Endothelial cell (in vitro differentiated cells): ENCODE results near the gene PCBP1. TPM values are rescaled to one million over a fixed set of nuclear protein-coding genes. Genes with fewer than 3 reads are reported as not detected.

Experiments used
- DNase-seq: peaks from one replicate; pipeline ENCODE4 v3.0.0; 2021; ENCODE audit warnings: low spot score
- H3K27ac Mint-ChIP-seq: one replicate; pipeline ENCODE4 v1.8.0; 2021; ENCODE audit warnings: mixed read lengths, inconsistent platforms; ENCODE audit not compliant: unreplicated experiment
- H3K27me3 Mint-ChIP-seq: one replicate; pipeline ENCODE4 v1.8.0; 2021; ENCODE audit warnings: mild to moderate bottlenecking, moderate library complexity, mixed read lengths, inconsistent platforms; ENCODE audit not compliant: unreplicated experiment
- H3K36me3 Mint-ChIP-seq: one replicate; pipeline ENCODE4 v1.8.0; 2021; ENCODE audit warnings: mild to moderate bottlenecking, low read depth, mixed read lengths, inconsistent platforms; ENCODE audit not compliant: unreplicated experiment
- H3K4me1 Mint-ChIP-seq: one replicate; pipeline ENCODE4 v1.8.0; 2021; ENCODE audit warnings: mild to moderate bottlenecking, mixed read lengths, inconsistent platforms; ENCODE audit not compliant: unreplicated experiment
- H3K4me3 Mint-ChIP-seq: one replicate; pipeline ENCODE4 v1.8.0; 2021; ENCODE audit warnings: mild to moderate bottlenecking, mixed read lengths, inconsistent platforms; ENCODE audit not compliant: unreplicated experiment
- H3K9me3 Mint-ChIP-seq: one replicate; pipeline ENCODE4 v1.8.0; 2021; ENCODE audit warnings: mixed read lengths, inconsistent platforms; ENCODE audit not compliant: unreplicated experiment
- total RNA-seq: library from RNA; stranded (reverse); fragmentation: NEBNext Ultra II Directional; extraction: Animal tissue kit (Norgen Biotek cat#: 25700); gene quantifications from one replicate; pipeline ENCODE4 v1.2.1, GENCODE V29; 2021; ENCODE audit not compliant: unreplicated experiment
- TF ChIP-seq, protein P1 (sequence below): fragments of 200-600 bp; sonication (generic); IDR thresholded peaks from one replicate; pipeline ENCODE4 v1.5.0; 2021; ENCODE audit warnings: antibody characterized with exemption; ENCODE audit not compliant: unreplicated experiment

Gene PCBP1
- total RNA-seq, 1 donor from 2014 or later, result 302 TPM

GRCh38 chr2:70073493-70073892 lies 13.8 kb upstream of the PCBP1 start:
- DNase-seq, result no peak
- Mint-ChIP-seq H3K27me3 (peaks cover 1% of the 10 kb centered on the region), H3K9me3 (no peaks in the 10 kb centered on the region), H3K36me3 (peaks cover 24% of the 10 kb centered on the region), H3K4me3 (no peak overlapping the region), H3K27ac (no peak overlapping the region), H3K4me1 (peaks cover 5% of the 10 kb centered on the region)
- TF ChIP-seq, protein P1, sequence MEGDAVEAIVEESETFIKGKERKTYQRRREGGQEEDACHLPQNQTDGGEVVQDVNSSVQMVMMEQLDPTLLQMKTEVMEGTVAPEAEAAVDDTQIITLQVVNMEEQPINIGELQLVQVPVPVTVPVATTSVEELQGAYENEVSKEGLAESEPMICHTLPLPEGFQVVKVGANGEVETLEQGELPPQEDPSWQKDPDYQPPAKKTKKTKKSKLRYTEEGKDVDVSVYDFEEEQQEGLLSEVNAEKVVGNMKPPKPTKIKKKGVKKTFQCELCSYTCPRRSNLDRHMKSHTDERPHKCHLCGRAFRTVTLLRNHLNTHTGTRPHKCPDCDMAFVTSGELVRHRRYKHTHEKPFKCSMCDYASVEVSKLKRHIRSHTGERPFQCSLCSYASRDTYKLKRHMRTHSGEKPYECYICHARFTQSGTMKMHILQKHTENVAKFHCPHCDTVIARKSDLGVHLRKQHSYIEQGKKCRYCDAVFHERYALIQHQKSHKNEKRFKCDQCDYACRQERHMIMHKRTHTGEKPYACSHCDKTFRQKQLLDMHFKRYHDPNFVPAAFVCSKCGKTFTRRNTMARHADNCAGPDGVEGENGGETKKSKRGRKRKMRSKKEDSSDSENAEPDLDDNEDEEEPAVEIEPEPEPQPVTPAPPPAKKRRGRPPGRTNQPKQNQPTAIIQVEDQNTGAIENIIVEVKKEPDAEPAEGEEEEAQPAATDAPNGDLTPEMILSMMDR, result no peak

- H3K27ac Mint-ChIP-seq, result peak overlapping the region; percentile 61
- peaks cover 5% of the 10 kb centered on the region for H3K27me3 Mint-ChIP-seq
Observed at GRCh38 chr2:70078384-70078783, 8.9 kb upstream of the PCBP1 start.

DNA sequence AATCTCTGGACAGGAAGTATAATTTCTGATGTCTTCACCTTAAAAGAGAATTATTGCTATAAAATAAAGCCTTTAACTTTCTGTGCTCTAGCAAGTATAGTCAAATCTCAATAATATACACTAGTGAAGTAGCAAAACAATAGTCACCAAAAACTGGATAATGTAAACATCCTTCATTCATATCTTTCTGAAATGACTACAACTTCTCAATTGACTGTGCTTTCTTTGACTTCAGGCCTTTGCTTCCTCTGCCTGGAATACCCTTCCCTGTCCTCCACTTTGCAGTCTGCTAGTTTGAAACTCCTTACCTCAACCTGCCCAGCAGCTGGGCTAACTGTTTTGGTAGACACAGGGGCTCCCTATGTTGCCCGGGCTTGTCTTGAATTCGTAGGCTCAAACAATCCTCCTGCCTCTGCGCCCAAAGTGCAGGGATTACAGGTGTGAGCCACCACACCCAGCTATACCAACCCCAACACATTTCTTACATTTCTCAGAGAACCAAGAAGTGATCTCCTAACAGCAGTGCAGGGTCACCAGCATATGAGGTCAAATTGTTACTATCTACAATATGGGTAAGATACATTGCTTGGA lies 6.6 kb upstream of the PCBP1 start:
- Mint-ChIP-seq H3K9me3 (no peaks in the 10 kb centered on the region), H3K4me3 (no peak overlapping the region), H3K36me3 (peaks cover 20% of the 10 kb centered on the region), H3K4me1 (peaks cover 15% of the 10 kb centered on the region), H3K27ac (no peak overlapping the region), H3K27me3 (peaks cover 5% of the 10 kb centered on the region)
- DNase-seq, result no peak
- TF ChIP-seq, protein P1, result no peak

More at GRCh38 chr2:70078384-70078783, 8.9 kb upstream of the PCBP1 start:
- no peaks in the 10 kb centered on the region for H3K4me1 Mint-ChIP-seq
- peaks cover 27% of the 10 kb centered on the region for H3K36me3 Mint-ChIP-seq
- no peaks in the 10 kb centered on the region for H3K9me3 Mint-ChIP-seq
- H3K4me3 Mint-ChIP-seq, result no peak overlapping the region
- DNase-seq, result no peak
- TF ChIP-seq, protein P1, result no peak

DNA sequence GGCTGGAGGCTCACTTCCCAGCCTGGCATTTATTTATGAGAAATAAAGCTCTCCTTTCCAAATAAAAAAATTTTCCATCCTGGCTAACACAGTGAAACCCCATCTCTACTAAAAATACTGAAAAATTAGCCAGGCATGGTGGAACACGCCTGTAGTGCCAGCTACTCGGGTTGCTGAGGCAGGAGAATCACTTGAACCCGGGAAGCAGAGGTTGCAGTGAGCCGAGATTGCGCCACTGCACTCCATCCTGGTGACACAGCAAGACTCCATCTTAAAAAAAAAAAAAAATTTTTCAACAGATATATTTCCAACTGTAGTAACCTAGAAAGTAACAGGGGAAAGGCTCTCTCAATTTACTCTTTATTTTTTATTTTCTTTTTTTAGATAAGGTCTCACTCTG lies 6.1 kb upstream of the PCBP1 start:
- DNase-seq, result no peak
- Mint-ChIP-seq H3K9me3 (no peaks in the 10 kb centered on the region), H3K4me3 (no peak overlapping the region), H3K36me3 (peaks cover 16% of the 10 kb centered on the region), H3K27me3 (peaks cover 8% of the 10 kb centered on the region), H3K27ac (no peak overlapping the region), H3K4me1 (peaks cover 17% of the 10 kb centered on the region)
- TF ChIP-seq, protein P1, result no peak

GRCh38 chr2:70083344-70084156 lies 3.7 kb upstream of the PCBP1 start:
- H3K36me3 Mint-ChIP-seq, result peaks cover 15% of the 10 kb centered on the region
- H3K27me3 Mint-ChIP-seq, result peaks cover 20% of the 10 kb centered on the region
- H3K27ac Mint-ChIP-seq, result peak overlapping the region; percentile 49
- no peak for DNase-seq
- H3K4me3 Mint-ChIP-seq, result peak overlapping the region; percentile 17
- no peaks in the 10 kb centered on the region for H3K9me3 Mint-ChIP-seq
- TF ChIP-seq, protein P1, result no peak
- H3K4me1 Mint-ChIP-seq, result peaks cover 29% of the 10 kb centered on the region
